Islet precursor cell (in vitro differentiated cells): ENCODE data around the gene STT3B.
"Not testable (repeated sequence)": the region's sequence is repeated elsewhere in the genome, so short reads cannot be mapped to it uniquely, and the experiment has no call there.

Experiments
- DNase-seq: peaks from one replicate; pipeline ENCODE4 v3.0.0-alpha.2; 2018

The STT3B gene

DNA sequence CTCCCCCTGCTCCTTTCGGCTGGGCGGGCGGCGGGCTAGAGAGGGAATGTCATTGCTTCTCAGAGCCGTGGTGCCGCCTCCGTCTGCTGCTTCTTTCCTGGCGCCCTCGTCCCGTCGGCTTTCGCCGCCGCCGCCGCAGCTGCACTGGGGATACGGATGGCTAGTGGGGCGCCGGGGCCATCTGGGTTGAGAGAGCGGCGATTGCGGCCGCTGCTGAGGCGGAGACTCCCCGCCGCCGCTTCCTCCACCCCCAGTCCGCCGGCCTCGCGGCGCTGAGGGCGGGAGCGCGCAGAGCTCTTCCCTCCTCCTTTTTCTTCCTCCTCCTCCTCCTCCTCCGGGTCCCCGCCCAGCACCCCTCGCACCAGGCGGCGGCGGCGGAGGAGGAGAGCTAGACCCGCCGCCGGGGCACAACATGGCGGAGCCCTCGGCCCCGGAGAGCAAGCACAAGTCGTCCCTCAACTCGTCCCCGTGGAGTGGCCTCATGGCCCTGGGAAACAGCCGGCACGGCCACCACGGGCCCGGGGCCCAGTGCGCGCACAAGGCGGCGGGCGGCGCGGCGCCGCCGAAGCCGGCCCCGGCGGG, at the start of gene STT3B:
Gene STT3B (plus strand): TSS at position 339 of the 582 bp plus-strand sequence. CDS start 74 bp downstream, at position 413.
- no peak for DNase-seq

- DNase-seq, result no peak
Observed at GRCh38 chr3:31483776-31484175, 48.9 kb upstream of the STT3B start.

GRCh38 chr3:31485196-31485595, 47.5 kb upstream of the STT3B start:
- no peak for DNase-seq

GRCh38 chr3:31486865-31487533, 45.7 kb upstream of the STT3B start:
- no peak for DNase-seq

DNA sequence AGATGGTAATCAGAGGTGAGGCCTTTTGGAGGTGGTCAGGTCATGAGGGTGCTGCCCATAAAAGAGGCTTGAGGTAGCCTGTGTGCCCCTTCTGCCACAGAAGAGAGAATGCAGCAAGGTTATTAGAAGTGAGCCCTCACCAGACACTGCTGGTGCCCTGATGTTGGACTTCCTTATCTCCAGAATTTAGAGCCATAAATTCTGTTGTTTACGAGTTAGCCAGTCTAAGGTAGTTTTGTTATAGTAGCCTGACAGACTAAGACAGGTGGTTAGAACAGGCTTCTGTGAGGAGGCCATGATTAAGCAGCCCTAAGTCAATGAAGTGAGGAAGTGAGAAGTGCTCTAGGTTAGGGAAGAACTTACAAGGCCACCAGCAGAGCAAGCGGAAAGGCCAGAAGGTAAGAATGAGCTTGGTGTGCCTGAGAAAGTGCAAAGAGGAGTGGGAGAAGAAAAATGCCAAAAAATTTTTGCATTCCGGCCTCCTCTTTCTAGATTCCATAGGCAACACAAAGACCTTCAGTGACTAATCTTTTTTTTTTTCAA, 44.2 kb upstream of the STT3B start:
- DNase-seq, result peak; percentile 54

GRCh38 chr3:31490502-31490901, 42.2 kb upstream of the STT3B start:
- no peak for DNase-seq

GRCh38 chr3:31491660-31492059, 41.1 kb upstream of the STT3B start:
- DNase-seq, result no peak

DNA sequence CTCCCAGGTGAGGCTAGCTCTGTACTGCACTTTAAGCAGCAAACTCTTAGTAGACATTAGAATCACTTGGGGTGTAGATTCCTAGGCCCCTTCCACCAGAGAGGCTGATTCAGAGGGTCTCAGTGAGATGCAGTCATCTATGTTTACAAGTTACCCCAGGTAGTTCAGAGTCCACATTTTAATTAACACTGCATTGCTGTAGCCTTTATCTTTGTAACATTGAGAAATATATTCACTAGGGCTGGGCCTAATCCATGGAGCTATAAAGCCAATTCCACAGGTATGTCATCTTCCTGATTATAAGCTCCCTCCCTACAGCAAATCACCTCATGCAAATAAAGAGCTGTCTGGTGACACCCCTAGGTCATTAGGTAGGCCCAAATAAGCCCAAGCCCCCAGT, 39.6 kb upstream of the STT3B start:
- no peak for DNase-seq

DNA sequence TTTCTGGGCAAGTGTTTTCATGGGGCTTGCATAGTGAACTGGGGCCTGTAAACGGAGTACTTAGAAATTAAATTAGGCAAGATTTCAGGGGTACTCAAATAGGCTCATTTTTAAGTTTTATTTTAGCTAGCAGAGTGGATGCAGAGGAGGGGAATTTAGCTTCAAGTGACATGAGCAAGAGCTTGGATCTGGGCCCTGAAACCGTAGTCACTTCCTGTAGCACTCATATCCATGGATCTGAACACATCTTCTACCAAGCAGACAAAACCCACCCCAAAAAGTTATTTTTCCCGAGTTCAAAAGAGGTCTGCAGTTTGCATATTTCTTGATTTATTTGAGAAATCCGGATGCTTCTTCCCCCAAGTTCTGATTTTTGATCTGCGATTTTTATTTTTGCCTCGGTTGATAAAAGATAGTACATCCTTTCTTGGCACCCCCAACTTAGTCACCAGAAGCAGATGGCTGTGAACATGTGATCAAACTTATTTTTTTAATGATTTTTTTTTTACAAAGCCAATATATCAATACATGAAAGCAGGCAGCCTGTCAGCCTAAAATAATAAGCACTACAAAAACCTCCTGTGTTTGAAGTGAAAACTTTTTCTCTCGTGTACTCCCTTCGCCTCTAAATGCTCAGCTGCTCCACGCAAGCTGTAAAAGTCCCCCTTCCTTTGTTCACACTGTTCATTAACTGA, 36.6 kb upstream of the STT3B start:
- no peak for DNase-seq

- no peak for DNase-seq
Observed at GRCh38 chr3:31498791-31499190, 33.9 kb upstream of the STT3B start.

DNA sequence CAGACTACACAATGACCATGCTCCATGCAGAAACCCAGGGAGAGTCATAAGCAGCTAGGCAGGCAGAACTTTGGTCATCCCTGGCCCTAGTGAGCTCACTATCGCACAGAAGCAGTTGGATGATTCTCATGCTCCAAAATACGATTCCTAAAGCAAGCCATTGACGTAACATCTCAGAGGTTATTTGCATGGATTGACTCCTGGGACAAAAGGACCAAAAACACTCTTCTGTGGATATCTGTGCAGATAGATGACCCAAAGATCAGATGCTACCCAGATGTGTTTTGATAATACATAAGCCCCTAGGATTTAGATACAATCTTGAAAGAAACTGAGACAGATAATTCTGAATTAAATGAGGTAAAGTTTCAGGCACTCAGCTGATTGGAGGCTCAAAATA, 33.4 kb upstream of the STT3B start:
- DNase-seq, result no peak

GRCh38 chr3:31502803-31503221, 29.9 kb upstream of the STT3B start:
- no peak for DNase-seq

GRCh38 chr3:31503456-31503855, 29.3 kb upstream of the STT3B start:
- DNase-seq, result peak; percentile 81

DNA sequence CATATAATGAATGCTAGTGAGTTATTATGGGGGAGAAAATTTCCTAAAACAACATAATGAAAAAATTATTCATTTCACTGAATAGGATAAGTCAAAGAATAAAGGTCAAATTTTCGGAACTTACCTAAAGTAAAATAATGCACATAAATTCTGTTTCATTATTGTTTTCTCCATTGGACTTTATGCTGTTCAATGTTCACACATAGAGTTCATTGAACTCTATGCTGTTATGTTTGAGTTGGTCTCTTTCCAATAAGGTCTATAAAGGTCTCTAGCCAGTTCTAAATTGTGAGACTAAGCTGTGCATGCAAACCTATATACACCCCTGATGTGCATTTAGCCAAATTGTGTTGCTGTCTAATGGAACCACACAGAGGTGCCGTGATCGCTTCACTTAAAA, 28.5 kb upstream of the STT3B start:
- no peak for DNase-seq

GRCh38 chr3:31505371-31506048, 27.2 kb upstream of the STT3B start:
- DNase-seq, result no peak

DNA sequence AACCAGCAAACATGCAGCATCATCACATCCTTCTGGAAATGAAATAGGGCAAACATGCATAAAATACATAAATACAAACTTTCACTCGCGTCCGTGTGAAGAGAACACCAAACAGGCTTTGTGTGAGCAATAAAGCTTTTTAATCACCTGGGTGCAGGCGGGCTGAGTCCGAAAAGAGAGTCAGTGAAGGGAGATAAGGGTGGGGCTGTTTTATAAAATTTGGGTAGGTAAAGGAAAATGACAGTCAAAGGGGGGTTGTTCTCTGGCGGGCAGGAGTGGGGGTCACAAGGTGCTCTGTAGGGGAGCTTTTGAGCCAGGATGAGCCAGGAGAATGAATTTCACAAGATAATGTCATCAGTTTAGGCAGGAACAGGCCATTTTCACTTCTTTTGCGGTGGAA, 26.2 kb upstream of the STT3B start:
- DNase-seq, result not testable (repeated sequence)

DNA sequence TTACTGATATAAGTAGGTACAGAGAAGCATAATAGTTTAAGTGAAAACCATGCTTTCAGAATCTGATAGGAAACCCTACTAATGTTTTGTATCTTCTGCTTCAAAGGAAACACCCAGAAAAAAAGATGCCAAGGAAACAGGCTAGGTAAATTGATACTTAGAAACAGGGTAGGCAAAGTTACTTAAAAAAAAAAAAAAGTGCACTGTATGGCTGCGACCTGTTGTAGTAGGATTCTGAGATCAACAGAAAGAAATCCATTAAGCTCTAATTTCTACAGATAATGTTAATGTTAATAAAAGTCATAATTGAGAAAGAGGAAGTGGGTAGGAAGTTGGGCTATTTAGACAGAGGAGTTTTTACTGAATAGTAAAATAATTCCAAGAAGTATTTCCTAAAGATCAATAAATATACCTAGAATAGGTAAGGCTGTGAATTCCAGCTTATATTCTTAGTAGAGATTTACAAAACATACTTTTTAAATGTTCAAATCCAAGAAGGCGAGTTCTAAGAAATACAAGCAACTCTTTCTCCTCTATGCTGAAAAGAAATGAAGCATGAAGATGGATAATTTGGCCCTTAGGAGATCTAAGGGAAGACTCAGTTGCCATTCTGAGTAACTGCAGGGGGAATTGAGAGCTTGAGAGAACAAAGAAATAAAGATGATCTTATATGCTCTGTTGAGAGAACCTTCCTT, 24.1 kb upstream of the STT3B start:
- no peak for DNase-seq

DNA sequence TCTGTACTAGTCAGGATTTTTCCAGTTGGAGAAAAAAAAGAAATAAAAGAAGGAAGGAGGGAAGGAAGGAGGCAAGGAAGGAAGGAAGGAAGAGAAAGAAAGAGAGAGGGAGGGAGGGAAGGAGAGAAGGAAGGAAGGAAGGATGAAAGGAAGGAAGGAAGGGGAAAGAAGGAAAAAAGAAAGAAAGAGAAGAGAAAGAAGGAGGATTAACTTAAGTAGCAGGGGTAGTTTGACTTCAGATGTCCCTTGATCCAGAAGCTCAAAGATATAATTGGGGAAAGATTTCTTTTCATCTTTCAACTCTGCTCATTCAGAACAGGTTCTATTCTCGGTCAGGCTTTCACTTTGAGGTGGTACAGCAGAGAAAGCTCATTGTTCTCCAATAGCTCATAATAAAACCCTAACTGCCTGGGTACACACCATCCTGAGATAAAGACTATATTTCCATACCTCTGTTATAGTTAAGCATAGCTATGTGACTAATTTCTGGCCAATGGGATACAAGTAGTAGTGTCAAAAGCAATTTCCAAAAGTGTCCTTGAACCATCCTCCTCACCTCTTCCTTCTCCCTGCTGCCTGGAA, 23.5 kb upstream of the STT3B start:
- DNase-seq, result no peak

- no peak for DNase-seq
Observed at GRCh38 chr3:31514570-31514969, 18.2 kb upstream of the STT3B start.

- no peak for DNase-seq
Observed at GRCh38 chr3:31515486-31516284, 17.0 kb upstream of the STT3B start.

DNA sequence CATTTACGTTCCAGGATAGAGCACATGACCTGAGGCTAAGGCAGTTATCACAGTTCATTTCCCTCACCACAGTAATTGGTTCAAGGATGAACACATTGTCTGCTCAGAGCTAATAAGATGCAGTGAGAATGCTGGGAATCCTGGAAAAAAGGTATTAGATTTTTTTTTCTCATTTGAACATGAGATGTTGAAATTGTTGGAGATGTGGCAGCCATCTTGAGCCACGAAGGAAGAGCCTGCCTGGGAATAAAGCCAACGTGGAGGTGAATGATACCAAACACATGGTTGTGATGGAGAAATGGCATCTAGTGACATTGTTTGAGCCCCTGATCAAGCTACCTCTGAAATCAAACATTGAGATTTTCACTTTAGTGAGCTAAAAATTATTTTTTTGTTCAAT, 16.0 kb upstream of the STT3B start:
- DNase-seq, result no peak

DNA sequence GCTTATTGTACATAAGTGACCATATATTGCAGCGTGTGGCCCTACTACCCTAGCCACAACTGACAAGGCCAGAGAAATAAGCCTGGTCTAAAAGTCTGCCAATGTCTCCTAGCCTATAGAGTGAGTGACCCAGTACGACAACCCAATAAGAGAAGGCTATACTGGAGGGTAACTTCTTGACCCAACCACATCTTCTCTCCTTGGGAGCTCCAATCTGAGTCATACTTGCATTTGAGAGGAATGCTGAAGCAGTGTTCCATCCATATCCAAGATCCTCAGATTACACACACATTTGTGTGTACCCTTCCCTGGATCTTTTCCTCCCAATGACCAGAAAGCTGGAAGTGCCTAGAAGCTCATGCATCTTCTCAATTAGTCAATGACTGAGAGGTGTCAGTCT, 11.3 kb upstream of the STT3B start:
- no peak for DNase-seq
